Cardiac fibroblast (primary cell): ENCODE measurements around the gene ACLY.

Source experiments
- DNase-seq, 2 donors: peaks; one replicate each; pipeline versions ENCODE4 v3.0.0 to v3.0.0-alpha.2; 2010; ENCODE audit warnings: low read depth in 2 of 2
- H3K4me3 ChIP-seq, 2 donors: replicated peaks in 1 of 2; 1 replicate in 1 of 2; 2 replicates in 1 of 2; pipeline ENCODE4 v1.5.1; 2011; ENCODE audit warnings: low read depth in 2 of 2, low read length in 2 of 2, mild to moderate bottlenecking in 2 of 2, moderate library complexity in 1 of 2
- CTCF ChIP-seq: IDR thresholded peaks from one replicate; pipeline ENCODE4 v1.5.1; 2011; ENCODE audit warnings: low read depth, mild to moderate bottlenecking, low read length, inconsistent platforms

ACLY gene

GRCh38 chr17:41918314-41919164, at the start of gene ACLY:
ACLY (minus strand) TSS chr17:41918951; CDS start chr17:41913873, 5,078 bp downstream.
- peak; percentile 97 to 98 for DNase-seq
- TF ChIP-seq CTCF = no peak
- H3K4me3 ChIP-seq = peak within 1 kb of the TSS; percentile 97 to 100

GRCh38 chr17:41967921-41968578, 49.3 kb upstream of the ACLY start:
- no peak for DNase-seq
- H3K4me3 ChIP-seq = peak overlapping the region; percentile 85 to 92
- TF ChIP-seq CTCF = no peak

GRCh38 chr17:41967141-41967920, 48.6 kb upstream of the ACLY start:
- no peak for TF ChIP-seq CTCF
- peak overlapping the region; percentile 85 to 92 for H3K4me3 ChIP-seq
- peak; percentile 27 to 30 for DNase-seq

- DNase-seq = peak; percentile 91 to 95
- TF ChIP-seq CTCF = no peak
- peak within 1 kb of the TSS; percentile 85 to 92 for H3K4me3 ChIP-seq
Measured at GRCh38 chr17:41966463-41967140, 47.9 kb upstream of the ACLY start, which contains the start of gene CNP. CNP (plus strand) TSS chr17:41966795; CDS start chr17:41966885, 90 bp downstream.

- H3K4me3 ChIP-seq = peak overlapping the region; percentile 43 to 85
- TF ChIP-seq CTCF = no peak
- peak; percentile 44 to 49 for DNase-seq
Measured at GRCh38 chr17:41965694-41966462, 47.1 kb upstream of the ACLY start.
